HepG2 (cell line): Measurements from ENCODE around the gene ZNF48. TPM values are rescaled to one million over a fixed set of nuclear protein-coding genes. Genes with fewer than 3 reads are reported as not detected.

Source experiments
- ADNP ChIP-seq: sonication (generic); formaldehyde crosslinking; IDR thresholded peaks from 2 replicates; pipeline ENCODE4 v1.4.0; 2020; ENCODE audit warnings: missing genetic modification reagents
- CBX1 ChIP-seq: IDR thresholded peaks from one replicate; pipeline ENCODE4 v1.6.1; 2016; ENCODE audit warnings: antibody characterized with exemption, low read depth
- FOSL2 ChIP-seq: sonication (generic); formaldehyde crosslinking; IDR thresholded peaks from 2 replicates; pipeline ENCODE4 v1.4.0; 2020; ENCODE audit warnings: missing genetic modification reagents
- KLF12 ChIP-seq: sonication (generic); formaldehyde crosslinking; IDR thresholded peaks from 2 replicates; pipeline ENCODE4 v1.4.0; 2020; ENCODE audit warnings: missing genetic modification reagents, borderline replicate concordance
- KLF6 ChIP-seq: IDR thresholded peaks from 2 replicates; pipeline ENCODE4 v1.8.0; 2016; ENCODE audit warnings: missing biosample characterization, missing genetic modification reagents
- NFATC3 ChIP-seq: sonication (generic); formaldehyde crosslinking; IDR thresholded peaks from 2 replicates; pipeline ENCODE4 v1.5.1; 2020; ENCODE audit warnings: mild to moderate bottlenecking, missing genetic modification reagents
- NFE2L2 ChIP-seq: fragments of 150-350 bp; IDR thresholded peaks from 2 replicates; pipeline ENCODE4 v1.6.1; 2014; ENCODE audit warnings: low read length
- NFIB ChIP-seq: sonication (generic); formaldehyde crosslinking; IDR thresholded peaks from 2 replicates; pipeline ENCODE4 v1.9.0; 2021; ENCODE audit warnings: missing genetic modification reagents, mild to moderate bottlenecking, borderline replicate concordance
- PCBP2 ChIP-seq: fragments of 200-400 bp; formaldehyde crosslinking; optimal IDR thresholded peaks from 2 replicates; pipeline ENCODE3; 2018; ENCODE audit warnings: low read length, low read depth; ENCODE audit not compliant: poor library complexity, severe bottlenecking
- POLR2AphosphoS2 ChIP-seq: IDR thresholded peaks from 2 replicates; pipeline ENCODE4 v1.6.1; 2011; ENCODE audit warnings: low read depth, low read length, improper control_type of control experiment
- SMAD1 ChIP-seq: sonication (generic); formaldehyde crosslinking; IDR thresholded peaks from 2 replicates; pipeline ENCODE4 v1.4.0; 2020; ENCODE audit warnings: missing genetic modification reagents, low read depth, mild to moderate bottlenecking, borderline replicate concordance
- TEAD2 ChIP-seq: sonication (generic); formaldehyde crosslinking; IDR thresholded peaks from 2 replicates; pipeline ENCODE4 v1.9.0; 2021; ENCODE audit warnings: missing genetic modification reagents
- ZBTB1 ChIP-seq: sonication (generic); formaldehyde crosslinking; IDR thresholded peaks from 2 replicates; pipeline ENCODE4 v1.4.0; 2020; ENCODE audit warnings: missing genetic modification reagents, borderline replicate concordance
- ZEB1 ChIP-seq: IDR thresholded peaks from 2 replicates; pipeline ENCODE4 v1.6.1; 2012; ENCODE audit warnings: mild to moderate bottlenecking, low read depth, inconsistent platforms; ENCODE audit not compliant: insufficient replicate concordance
- ZFP36L1 ChIP-seq: sonication (generic); formaldehyde crosslinking; IDR thresholded peaks from 2 replicates; pipeline ENCODE4 v1.8.0; 2022; ENCODE audit warnings: mild to moderate bottlenecking, missing genetic modification reagents, moderate library complexity
- ZFP82 ChIP-seq: sonication (generic); formaldehyde crosslinking; IDR thresholded peaks from 2 replicates; pipeline ENCODE4 v1.5.1; 2020; ENCODE audit warnings: mild to moderate bottlenecking, missing genetic modification reagents, borderline replicate concordance
- ZNF282 ChIP-seq: fragments of 450-650 bp; IDR thresholded peaks from 2 replicates; pipeline ENCODE4 v1.6.1; 2018; ENCODE audit not compliant: partially characterized antibody
- ZNF333 ChIP-seq: sonication (generic); formaldehyde crosslinking; IDR thresholded peaks from 2 replicates; pipeline ENCODE4 v1.4.0; 2020; ENCODE audit warnings: mild to moderate bottlenecking, missing genetic modification reagents, borderline replicate concordance
- ZNF547 ChIP-seq: sonication (generic); formaldehyde crosslinking; IDR thresholded peaks from 2 replicates; pipeline ENCODE4 v1.5.1; 2020; ENCODE audit warnings: mild to moderate bottlenecking, missing genetic modification reagents
- ZNF563 ChIP-seq: sonication (generic); formaldehyde crosslinking; IDR thresholded peaks from 2 replicates; pipeline ENCODE4 v1.8.0; 2022; ENCODE audit warnings: mild to moderate bottlenecking, moderate library complexity, missing genetic modification reagents
- ZNF703 ChIP-seq: sonication (generic); formaldehyde crosslinking; IDR thresholded peaks from 2 replicates; pipeline ENCODE4 v1.5.1; 2020; ENCODE audit warnings: missing genetic modification reagents, mild to moderate bottlenecking, moderate library complexity, borderline replicate concordance
- ZNF709 ChIP-seq: sonication (generic); formaldehyde crosslinking; IDR thresholded peaks from 2 replicates; pipeline ENCODE4 v1.5.0; 2020; ENCODE audit warnings: mild to moderate bottlenecking, missing genetic modification reagents
- ZNF766 ChIP-seq: sonication (generic); formaldehyde crosslinking; IDR thresholded peaks from 2 replicates; pipeline ENCODE4 v1.5.0; 2020; ENCODE audit warnings: missing genetic modification reagents, borderline replicate concordance
- ZNF891 ChIP-seq: sonication (generic); formaldehyde crosslinking; IDR thresholded peaks from 2 replicates; pipeline ENCODE4 v1.5.0; 2020; ENCODE audit warnings: mild to moderate bottlenecking, missing genetic modification reagents
- ZSCAN29 ChIP-seq: sonication (generic); formaldehyde crosslinking; conservative IDR thresholded peaks from 2 replicates; pipeline ENCODE4 v1.4.0; 2020; ENCODE audit warnings: mild to moderate bottlenecking, missing genetic modification reagents
- polyA plus RNA-seq, 8 experiments: library from polyadenylated mRNA; depleted of rRNA in 3 of 8; stranded (reverse) in 7 of 8; unstranded in 1 of 8; fragments of >200 nt; fragmentation: Illumina TruSeq in 4 of 8; extraction: Trizol in 4 of 8; gene quantifications; 2 replicates each; pipeline versions ENCODE4 v1.2.1 to v1.2.3, GENCODE V29; 2011 to 2016; ENCODE audit warnings: low read depth in 4 of 8, missing spikeins in 1 of 8, mixed read lengths in 1 of 8; ENCODE audit not compliant: insufficient read depth in 1 of 8
- total RNA-seq, 5 experiments: library from RNA; depleted of rRNA; stranded (reverse); fragments of >200 nt; fragmentation: Illumina TruSeq; extraction: Trizol; gene quantifications; 2 replicates each; pipeline ENCODE4 v1.2.3, GENCODE V29; 2016; ENCODE audit warnings: low read depth in 1 of 5
- TF ChIP-seq, protein P1 (sequence below): sonication (generic); formaldehyde crosslinking; IDR thresholded peaks from 2 replicates; pipeline ENCODE4 v1.5.0; 2020; ENCODE audit warnings: missing genetic modification reagents
- TF ChIP-seq, protein P2 (sequence below): sonication (generic); formaldehyde crosslinking; IDR thresholded peaks from 2 replicates; pipeline ENCODE4 v1.4.0; 2020; ENCODE audit warnings: mild to moderate bottlenecking, low read depth, missing genetic modification reagents
- TF ChIP-seq, protein P3 (sequence below): sonication (generic); formaldehyde crosslinking; IDR thresholded peaks from 2 replicates; pipeline ENCODE4 v1.8.0; 2022; ENCODE audit warnings: mild to moderate bottlenecking, missing genetic modification reagents, moderate library complexity
- TF ChIP-seq, protein P4 (sequence below): sonication (generic); formaldehyde crosslinking; IDR thresholded peaks from 2 replicates; pipeline ENCODE4 v1.4.0; 2020; ENCODE audit warnings: low read depth, mild to moderate bottlenecking, missing genetic modification reagents

The ZNF48 gene
- total and polyA plus RNA-seq, 2 of the 13 experiments (the other 11 are each of a cell fraction or from before 2014, with no cell fraction given) = 9.9 to 12.3 TPM

DNA sequence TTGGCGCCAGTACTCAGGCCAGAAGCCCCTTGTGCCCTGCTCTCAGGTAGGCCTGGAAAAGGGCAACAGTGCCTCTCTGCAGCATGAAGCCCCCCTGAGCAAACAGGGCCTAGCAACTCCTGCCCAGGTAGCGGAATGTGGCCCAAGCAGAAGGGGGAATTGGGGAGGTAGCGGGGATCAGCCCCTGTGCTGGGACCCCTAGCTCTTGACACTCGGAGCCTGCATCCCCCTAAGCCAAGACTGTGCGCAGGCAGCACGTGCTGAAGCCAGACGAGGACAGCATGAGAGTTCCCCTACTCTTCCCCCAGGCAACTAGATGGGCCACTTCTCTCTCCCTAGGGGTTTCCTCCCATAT, 39.3 kb upstream of the ZNF48 start (continued):
- TF ChIP-seq ZNF766 (CRISPR knock-in tag) (no peak), PCBP2 (no peak), ZFP82 (0 out of 2 replicates have a peak, but pooled peaks have one; percentile 24), KLF6 (CRISPR knock-in tag) (no peak; the same call in 1 of the 2 replicates), ZNF282 (no peak), ADNP (CRISPR knock-in tag) (no peak), ZEB1 (peak; percentile 7), POLR2AphosphoS2 (no peak), NFIB (CRISPR knock-in tag) (no peak), ZFP36L1 (CRISPR knock-in tag) (no peak), CBX1 (no peak), ZNF709 (CRISPR knock-in tag) (peak; percentile 7; the same call in 1 of the 2 replicates), KLF12 (CRISPR knock-in tag) (no peak; the same call in 1 of the 2 replicates), SMAD1 (CRISPR knock-in tag) (no peak), ZNF703 (no peak; the same call in 1 of the 2 replicates), ZSCAN29 (CRISPR knock-in tag) (no peak), ZBTB1 (CRISPR knock-in tag) (no peak), TEAD2 (CRISPR knock-in tag) (peak; percentile 85; the same call in 1 of the 2 replicates), FOSL2 (CRISPR knock-in tag) (no peak), ZNF333 (CRISPR knock-in tag) (0 out of 2 replicates have a peak, but pooled peaks have one; percentile 18), NFATC3 (CRISPR knock-in tag) (no peak), ZNF547 (CRISPR knock-in tag) (no peak; the same call in 1 of the 2 replicates), ZNF563 (CRISPR knock-in tag) (no peak), NFE2L2 (no peak), ZNF891 (CRISPR knock-in tag) (no peak)
- TF ChIP-seq, protein P1, sequence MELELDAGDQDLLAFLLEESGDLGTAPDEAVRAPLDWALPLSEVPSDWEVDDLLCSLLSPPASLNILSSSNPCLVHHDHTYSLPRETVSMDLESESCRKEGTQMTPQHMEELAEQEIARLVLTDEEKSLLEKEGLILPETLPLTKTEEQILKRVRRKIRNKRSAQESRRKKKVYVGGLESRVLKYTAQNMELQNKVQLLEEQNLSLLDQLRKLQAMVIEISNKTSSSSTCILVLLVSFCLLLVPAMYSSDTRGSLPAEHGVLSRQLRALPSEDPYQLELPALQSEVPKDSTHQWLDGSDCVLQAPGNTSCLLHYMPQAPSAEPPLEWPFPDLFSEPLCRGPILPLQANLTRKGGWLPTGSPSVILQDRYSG (CRISPR knock-in tag) = no peak
- TF ChIP-seq, protein P2, sequence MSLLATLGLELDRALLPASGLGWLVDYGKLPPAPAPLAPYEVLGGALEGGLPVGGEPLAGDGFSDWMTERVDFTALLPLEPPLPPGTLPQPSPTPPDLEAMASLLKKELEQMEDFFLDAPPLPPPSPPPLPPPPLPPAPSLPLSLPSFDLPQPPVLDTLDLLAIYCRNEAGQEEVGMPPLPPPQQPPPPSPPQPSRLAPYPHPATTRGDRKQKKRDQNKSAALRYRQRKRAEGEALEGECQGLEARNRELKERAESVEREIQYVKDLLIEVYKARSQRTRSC (CRISPR knock-in tag) = no peak
- TF ChIP-seq, protein P3, sequence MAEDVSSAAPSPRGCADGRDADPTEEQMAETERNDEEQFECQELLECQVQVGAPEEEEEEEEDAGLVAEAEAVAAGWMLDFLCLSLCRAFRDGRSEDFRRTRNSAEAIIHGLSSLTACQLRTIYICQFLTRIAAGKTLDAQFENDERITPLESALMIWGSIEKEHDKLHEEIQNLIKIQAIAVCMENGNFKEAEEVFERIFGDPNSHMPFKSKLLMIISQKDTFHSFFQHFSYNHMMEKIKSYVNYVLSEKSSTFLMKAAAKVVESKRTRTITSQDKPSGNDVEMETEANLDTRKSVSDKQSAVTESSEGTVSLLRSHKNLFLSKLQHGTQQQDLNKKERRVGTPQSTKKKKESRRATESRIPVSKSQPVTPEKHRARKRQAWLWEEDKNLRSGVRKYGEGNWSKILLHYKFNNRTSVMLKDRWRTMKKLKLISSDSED (CRISPR knock-in tag) = no peak; the same call in 1 of the 2 replicates
- TF ChIP-seq, protein P4, sequence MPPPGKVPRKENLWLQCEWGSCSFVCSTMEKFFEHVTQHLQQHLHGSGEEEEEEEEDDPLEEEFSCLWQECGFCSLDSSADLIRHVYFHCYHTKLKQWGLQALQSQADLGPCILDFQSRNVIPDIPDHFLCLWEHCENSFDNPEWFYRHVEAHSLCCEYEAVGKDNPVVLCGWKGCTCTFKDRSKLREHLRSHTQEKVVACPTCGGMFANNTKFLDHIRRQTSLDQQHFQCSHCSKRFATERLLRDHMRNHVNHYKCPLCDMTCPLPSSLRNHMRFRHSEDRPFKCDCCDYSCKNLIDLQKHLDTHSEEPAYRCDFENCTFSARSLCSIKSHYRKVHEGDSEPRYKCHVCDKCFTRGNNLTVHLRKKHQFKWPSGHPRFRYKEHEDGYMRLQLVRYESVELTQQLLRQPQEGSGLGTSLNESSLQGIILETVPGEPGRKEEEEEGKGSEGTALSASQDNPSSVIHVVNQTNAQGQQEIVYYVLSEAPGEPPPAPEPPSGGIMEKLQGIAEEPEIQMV = no peak
